GM12864 (cell line): ENCODE measurements around the gene DCANP1.

Source experiments
- DNase-seq: peaks from one replicate; pipeline ENCODE4 v3.0.0-alpha.2; 2011; ENCODE audit warnings: low read depth
- H3K4me3 ChIP-seq: 2 replicates; pipeline ENCODE4 v1.5.1; 2011; ENCODE audit warnings: mild to moderate bottlenecking, low read depth, low read length, control low read depth
- TF ChIP-seq, protein P1 (sequence below): IDR thresholded peaks from 2 replicates; pipeline ENCODE4 v1.5.1; 2011; ENCODE audit warnings: low read depth, mild to moderate bottlenecking, moderate library complexity, low read length, control low read depth, inconsistent platforms; ENCODE audit errors: missing control alignments

Gene DCANP1

DNA sequence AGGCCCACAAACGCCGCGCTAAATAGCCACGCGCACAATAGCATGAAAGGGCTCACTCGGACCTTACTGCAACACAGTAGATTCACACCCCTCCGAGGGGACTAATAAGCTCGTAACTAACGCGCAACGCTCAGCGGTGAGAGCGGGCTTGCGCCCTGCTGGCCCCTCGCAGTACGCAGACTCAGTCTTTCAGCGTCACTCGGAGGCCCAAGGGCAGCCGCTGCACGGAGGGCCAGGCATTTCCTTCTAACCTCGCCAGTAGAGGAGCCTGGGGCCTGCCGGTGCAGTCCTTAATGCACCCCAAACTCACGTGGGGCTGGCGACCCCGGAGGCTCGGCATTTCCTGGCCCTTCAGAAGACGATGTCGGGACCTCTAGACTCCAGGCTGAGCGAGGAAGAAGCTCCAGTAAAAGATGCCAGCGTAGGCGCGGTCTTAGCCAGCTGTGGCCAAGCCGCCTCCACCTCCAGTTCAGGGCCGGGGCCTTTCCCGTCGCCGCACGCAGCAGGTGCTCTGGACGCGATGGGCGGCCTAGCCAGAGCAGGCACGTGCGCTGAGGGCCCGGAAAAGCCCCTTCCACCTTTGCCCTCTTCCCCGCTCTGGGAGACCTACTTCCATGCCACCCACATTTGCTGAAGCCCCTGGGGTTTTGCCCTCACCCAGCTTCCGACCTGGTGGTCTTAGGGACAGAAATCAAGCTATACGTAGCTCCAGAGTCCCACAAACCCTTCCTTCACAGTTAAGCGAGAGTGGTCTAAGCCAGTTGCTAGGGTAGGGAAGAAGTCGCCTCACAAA lies 43.3 kb upstream of the DCANP1 start:
- H3K4me3 ChIP-seq, result no peak overlapping the region
- DNase-seq, result no peak

DNA sequence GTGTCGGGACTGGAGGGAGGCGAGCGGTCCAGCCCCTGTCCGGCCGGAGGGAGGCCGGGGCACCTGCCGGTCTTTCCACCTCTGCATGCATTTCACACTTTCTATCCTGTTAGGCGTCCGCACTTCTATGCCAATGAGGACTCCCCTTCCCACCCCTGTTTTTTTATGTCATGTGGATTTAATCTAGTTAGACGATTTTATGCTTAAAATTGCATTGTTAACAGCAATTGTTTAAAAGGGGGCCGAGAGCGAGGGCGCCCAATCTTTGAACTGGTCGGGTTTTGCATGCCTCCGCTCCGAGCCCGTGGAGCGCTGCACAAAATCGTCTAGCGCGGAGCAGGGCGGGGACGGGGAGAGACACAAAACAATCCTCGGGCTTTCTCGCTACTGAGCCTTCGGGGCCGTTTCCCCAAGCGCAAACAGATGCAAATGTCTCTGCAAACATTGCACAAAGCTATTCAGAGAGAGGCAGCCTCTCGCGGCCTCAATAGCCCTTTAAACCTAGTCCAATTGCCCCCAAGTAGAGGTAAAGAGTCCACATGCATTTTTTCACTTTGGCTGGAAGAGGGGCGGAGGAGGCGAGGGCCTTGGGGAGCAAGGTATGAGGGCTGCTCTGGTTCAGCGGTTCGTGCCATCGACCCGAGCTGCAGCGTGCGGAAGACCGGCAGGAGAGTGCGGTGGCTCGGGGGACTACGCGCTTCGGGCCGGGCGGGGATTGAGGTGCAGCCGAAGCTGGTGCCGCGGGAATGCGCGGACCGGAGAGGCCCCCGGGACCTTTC lies 42.5 kb upstream of the DCANP1 start:
- no peak for DNase-seq
- no peak overlapping the region for H3K4me3 ChIP-seq
- TF ChIP-seq, protein P1, sequence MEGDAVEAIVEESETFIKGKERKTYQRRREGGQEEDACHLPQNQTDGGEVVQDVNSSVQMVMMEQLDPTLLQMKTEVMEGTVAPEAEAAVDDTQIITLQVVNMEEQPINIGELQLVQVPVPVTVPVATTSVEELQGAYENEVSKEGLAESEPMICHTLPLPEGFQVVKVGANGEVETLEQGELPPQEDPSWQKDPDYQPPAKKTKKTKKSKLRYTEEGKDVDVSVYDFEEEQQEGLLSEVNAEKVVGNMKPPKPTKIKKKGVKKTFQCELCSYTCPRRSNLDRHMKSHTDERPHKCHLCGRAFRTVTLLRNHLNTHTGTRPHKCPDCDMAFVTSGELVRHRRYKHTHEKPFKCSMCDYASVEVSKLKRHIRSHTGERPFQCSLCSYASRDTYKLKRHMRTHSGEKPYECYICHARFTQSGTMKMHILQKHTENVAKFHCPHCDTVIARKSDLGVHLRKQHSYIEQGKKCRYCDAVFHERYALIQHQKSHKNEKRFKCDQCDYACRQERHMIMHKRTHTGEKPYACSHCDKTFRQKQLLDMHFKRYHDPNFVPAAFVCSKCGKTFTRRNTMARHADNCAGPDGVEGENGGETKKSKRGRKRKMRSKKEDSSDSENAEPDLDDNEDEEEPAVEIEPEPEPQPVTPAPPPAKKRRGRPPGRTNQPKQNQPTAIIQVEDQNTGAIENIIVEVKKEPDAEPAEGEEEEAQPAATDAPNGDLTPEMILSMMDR, result no peak

More for the DNA sequence above, 43.3 kb upstream of the DCANP1 start:
- TF ChIP-seq, protein P1, result no peak

DNA sequence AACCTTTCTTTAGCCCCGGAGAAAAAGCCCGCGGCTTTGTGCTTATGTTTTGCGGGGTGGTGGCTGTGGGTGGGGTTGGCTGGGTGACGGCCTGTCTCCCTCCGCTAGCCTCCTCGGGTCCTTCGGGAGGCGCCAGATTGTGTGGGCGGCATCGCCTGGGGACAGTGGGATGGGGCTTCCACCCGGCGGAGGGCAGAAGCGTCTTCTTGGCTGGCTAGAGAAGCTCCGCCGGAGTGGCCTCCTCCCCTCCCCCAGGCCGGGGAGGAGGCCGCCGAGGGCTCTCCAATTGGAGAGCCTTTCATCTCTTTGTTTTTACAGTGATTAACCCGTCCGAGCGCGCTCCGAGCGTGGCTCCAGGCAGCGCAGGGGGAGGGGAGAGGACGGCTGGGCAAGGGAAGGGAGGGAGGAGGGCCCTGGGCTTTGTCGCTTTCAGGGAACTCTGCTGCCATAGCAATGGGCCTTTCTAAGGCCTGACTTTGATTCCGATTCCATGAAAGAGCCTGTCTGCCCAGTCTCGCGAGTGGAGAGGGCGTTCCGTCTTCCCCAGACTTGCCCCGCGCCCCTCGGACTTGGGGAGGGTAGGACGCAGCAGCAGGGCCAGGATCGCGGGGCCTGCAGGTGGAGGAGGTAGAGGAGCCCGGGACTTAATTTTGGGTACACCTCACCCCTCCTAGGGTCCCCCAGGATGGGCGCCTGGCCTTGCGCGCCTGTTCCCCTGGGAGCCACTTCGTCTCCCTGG lies 41.7 kb upstream of the DCANP1 start:
- H3K4me3 ChIP-seq, result no peak overlapping the region
- TF ChIP-seq, protein P1, result no peak
- DNase-seq, result no peak

DNA sequence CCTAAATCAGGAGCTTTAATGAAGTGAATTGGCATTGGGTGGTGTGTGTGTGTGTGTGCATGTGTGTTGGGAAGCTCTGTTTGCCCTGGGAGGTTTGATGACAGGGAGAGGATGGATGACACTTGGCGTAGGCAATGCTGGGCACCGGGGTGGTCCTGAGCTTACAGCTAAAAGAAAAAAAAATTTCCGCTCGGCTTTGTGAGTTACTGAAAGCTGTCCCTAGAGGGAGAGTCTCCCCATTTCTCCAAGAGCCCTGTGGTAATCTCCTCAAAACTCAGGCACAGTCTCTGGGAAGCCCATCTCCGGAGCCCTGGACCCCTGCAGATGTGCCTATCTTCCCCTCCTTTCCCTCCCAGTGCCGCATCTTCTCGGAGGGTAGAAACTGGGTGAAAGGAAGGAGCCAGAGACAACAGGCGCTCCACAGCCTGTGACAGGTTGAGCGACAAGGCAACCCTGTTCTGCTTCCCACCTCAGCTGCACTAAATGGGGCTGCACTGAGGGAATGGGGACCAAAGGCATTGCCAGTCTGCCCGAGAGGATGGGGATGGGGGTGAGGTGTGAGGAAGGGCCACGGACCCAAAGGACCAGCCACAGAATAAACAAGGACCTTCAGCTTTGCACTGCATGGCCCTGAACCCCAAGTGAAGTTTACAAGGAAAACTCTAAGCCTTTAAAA lies 40.8 kb upstream of the DCANP1 start:
- TF ChIP-seq, protein P1, result no peak
- no peak overlapping the region for H3K4me3 ChIP-seq
- DNase-seq, result no peak

DNA sequence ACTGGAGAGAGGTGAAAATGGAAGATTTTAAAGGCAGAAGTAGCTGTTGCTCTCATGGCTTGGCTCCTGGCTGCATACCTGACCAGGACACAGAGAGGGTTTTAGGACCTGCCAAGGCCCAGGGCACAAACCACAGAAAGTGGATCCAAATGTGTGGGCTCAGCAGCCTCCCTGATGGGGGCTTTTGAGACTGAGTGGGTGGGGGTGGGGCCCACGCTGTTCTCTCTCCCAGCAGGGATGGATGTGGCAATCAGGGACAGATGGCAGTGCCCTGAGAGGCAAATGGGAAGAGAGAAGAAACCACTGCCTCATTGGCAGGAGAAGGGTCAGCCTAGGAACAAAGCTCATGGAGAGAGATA lies 39.9 kb upstream of the DCANP1 start:
- TF ChIP-seq, protein P1, result no peak
- no peak for DNase-seq
- no peak overlapping the region for H3K4me3 ChIP-seq

DNA sequence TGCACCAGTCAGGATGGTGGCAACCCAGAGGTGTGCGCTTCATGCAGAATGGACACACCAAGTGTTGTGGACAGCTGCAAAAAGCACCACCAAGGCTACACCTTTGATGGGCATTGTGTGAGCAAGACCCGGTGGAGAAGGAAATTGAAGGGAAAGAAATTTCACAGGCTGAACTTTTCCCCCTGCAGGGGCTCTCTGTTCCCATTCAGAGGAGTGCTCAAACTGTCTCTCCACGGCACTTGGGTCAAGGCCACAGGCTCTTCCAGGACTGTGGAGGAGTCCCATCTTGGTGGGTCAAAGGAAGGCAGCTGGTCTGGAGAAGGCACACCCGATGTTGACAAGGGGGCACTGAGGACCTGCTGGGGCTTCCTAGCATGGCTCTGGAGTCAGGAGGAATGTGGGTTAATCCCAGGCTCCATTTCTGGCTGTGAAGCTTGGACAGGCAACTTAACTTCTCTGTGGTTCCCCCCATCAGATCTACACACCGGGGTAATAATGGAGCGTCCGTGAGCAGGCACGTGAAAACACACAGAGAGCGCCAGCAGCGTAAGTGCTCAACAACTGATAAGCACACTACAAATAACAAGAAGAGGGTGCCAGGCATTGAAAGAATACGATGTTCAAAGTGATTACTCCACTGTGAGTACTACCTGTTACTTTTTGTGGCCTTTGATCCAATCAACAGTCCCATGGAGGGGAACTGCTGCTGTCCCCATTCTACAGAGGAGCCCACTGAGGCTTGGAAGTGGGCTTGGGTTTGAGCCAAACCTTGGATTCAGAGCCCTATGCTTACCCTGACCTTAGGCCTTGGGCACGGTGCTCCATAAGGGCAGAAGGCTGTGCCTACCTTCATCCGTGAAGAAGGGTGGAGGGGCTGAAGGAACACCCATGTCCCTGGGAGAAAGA lies 39.2 kb upstream of the DCANP1 start:
- TF ChIP-seq, protein P1, result no peak
- DNase-seq, result no peak
- no peak overlapping the region for H3K4me3 ChIP-seq
